ENCODE measurements around the gene NEURL2.
"Not testable (repeated sequence)": the region's sequence is repeated elsewhere in the genome, so short reads cannot be mapped to it uniquely, and the experiment has no call there.

The NEURL2 gene

DNA sequence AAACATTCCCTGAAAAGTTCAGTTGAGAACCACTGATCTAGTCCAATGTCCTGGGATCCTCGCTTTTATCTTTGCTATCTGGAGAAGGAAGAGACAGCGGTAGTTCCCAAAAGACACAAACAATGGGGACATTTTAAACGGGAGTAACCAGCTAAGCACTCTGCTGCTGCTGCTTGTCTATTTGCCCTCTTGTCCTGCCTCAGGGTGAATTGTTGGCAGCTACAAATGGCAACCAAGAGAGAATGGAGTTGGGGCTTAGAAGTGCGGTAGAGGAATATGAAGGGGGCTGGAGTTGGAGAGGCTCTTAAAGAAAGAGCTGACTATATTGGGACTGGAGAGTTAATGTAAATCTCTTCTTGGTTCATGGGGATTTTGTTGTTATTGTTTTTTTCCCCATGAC, 16.4 kb downstream of the NEURL2 start:
- TF ChIP-seq, protein P1, sequence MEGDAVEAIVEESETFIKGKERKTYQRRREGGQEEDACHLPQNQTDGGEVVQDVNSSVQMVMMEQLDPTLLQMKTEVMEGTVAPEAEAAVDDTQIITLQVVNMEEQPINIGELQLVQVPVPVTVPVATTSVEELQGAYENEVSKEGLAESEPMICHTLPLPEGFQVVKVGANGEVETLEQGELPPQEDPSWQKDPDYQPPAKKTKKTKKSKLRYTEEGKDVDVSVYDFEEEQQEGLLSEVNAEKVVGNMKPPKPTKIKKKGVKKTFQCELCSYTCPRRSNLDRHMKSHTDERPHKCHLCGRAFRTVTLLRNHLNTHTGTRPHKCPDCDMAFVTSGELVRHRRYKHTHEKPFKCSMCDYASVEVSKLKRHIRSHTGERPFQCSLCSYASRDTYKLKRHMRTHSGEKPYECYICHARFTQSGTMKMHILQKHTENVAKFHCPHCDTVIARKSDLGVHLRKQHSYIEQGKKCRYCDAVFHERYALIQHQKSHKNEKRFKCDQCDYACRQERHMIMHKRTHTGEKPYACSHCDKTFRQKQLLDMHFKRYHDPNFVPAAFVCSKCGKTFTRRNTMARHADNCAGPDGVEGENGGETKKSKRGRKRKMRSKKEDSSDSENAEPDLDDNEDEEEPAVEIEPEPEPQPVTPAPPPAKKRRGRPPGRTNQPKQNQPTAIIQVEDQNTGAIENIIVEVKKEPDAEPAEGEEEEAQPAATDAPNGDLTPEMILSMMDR (IDR thresholded peaks at IDR 0.05; ENCODE audit: low read depth, low read length) = no peak
- no peak for DNase-seq (ENCODE audit: extremely low read depth, low read depth)

DNA sequence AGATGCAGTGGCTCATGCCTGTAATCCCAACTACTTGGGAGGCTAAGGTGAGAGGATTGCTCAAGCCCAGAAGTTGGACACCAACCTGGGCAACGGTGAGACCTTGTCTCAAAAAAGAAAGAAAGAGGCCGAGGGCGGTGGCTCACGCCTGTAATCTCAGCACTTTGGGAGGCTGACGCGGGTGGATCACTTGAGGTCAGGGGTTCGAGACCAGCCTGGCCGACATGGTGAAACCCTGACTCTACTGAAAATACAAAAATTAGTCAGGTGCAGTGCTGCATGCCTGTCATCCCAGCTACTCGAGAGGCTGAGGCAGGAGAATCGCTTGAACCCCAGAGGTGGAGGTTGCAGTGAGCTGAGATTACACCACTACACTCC, 16.9 kb downstream of the NEURL2 start:
- DNase-seq (ENCODE audit: extremely low read depth, low read depth) = not testable (repeated sequence)

DNA sequence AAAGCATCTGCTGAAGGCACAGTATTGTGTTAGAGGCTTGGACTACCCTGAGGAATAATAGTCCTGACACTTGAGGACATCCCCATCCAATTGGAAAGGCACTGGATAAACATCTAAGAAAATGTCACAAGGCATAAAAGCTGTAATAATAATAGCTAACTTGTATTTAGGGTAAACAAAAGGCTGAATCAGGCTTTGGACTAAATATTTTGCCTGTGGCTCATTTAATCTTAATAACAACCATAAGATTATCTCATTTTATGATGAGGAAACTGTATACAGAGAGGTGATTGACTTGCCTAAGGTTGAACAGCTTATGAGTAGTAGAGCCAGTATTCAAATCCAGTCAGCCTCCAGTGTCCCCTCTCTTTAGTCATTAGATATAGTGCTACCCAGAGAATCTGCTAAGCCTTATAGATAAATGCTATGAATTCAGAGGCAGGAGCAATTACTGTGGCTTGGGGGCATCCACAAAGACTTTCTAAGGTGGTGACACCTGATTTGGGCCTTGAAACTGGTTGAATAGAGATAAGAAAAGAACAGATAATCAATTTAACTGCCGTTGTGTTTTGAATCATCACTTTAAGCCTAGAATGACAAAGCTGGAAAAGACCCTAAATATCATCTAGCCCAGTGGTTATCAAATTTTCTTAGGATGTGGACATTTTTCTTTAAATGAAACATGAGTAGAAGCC, 17.5 kb downstream of the NEURL2 start:
- TF ChIP-seq, protein P1 (IDR thresholded peaks at IDR 0.05; ENCODE audit: low read depth, low read length) = no peak
- DNase-seq (ENCODE audit: extremely low read depth, low read depth) = no peak

DNA sequence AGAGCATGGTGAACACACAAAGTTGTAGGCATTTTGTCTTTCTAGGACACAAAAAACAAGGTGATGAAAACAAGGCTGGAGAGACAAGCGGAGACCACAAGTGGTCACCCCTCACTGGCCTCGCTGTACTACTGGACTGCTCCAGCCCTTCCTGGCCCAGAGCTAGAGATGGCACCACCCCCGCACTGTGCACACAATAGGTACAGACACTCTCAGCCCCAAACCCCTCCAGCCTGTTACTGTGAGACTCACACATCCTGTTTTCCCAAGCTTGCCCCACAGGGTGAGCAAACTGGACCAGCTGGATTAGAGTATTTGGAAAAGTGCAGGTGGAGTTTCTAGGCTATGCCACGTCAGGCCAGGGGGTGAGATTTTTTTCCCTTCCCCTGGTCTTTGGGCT, 18.4 kb downstream of the NEURL2 start:
- TF ChIP-seq, protein P1 (IDR thresholded peaks at IDR 0.05; ENCODE audit: low read depth, low read length) = no peak
- no peak for DNase-seq (ENCODE audit: extremely low read depth, low read depth)

DNA sequence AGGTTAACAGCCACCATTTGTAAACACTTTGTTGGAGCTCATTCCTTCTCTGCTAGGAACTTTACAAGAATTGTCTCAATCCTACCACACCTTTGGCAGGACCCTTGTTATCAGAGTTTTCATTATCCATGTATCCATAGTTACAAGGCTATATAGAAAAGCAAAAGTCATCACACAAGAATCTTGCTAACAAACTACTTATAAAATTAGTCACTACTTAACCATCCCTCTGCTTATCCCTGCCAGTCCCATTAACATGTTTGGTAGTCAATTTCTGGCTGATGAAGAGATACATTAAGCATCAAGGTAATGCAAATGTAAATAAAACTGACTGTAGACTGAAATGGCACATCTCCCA, 23.2 kb downstream of the NEURL2 start:
- no peak for DNase-seq (ENCODE audit: extremely low read depth, low read depth)
- TF ChIP-seq, protein P1 (IDR thresholded peaks at IDR 0.05; ENCODE audit: low read depth, low read length) = no peak

DNA sequence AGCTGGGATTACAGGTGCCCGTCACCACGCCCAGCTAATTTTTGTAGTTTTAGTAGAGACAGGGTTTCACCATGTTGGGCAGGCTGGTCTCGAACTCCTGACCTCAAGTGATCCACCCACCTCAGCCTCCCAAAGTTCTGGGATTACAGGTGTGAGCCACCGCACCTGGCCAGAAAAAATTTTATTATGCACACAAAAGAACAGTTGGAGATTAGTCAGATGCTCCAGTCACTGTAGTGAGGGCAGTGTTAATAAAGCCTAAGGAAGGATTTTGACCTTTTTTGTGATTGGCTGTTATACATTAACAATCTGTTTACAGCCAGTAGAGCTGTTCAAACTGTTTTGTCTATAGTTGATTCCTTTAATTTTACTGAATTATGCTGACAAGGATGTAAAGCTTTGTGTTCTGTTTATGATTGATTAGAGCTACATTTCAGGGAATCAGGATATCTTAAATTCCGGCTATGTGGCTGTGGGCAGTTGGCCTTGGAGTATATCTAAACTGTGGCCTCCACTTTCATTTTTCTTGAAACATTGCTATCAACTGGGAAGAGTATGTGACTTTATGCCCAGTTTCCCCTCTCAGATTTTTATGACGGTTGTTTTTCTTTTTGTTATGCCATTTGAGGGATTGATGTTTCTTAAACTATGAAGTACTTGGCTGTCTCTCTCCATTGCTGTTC, 23.7 kb downstream of the NEURL2 start:
- no peak for DNase-seq (ENCODE audit: extremely low read depth, low read depth)

DNA sequence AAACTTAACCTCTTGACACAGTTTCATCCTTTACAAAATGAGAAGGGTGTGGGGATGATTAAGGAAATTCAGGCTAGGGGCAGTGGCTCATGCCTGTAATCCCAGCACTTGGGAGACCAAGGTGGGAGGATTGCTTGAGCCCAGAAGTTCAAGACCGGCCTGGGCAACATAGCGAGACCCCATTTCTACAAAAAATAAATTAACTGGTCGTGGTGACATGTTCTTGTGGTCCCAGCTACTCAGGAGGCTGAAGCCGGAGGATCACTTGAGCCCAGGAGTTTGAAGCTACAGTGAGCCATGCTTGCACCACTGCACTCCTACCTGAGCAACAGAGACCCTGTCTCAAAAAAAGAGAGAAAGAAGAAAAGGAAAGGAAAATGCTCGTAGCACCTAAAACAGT, 24.6 kb downstream of the NEURL2 start:
- DNase-seq (ENCODE audit: extremely low read depth, low read depth) = no peak
- TF ChIP-seq, protein P1 (IDR thresholded peaks at IDR 0.05; ENCODE audit: low read depth, low read length) = no peak

More for the DNA sequence above, 23.7 kb downstream of the NEURL2 start:
- TF ChIP-seq, protein P1 (IDR thresholded peaks at IDR 0.05; ENCODE audit: low read depth, low read length) = no peak
